Astrocyte (in vitro differentiated cells and primary cell): ENCODE measurements around the gene ARNT2.

Experiments used
- EZH2 ChIP-seq: IDR thresholded peaks from 2 replicates; pipeline ENCODE4 v1.6.1; 2012; ENCODE audit warnings: mild to moderate bottlenecking, low read length, inconsistent platforms; ENCODE audit not compliant: insufficient read depth
- TF ChIP-seq, protein P1 (sequence below): IDR thresholded peaks from 2 replicates; pipeline ENCODE4 v1.5.1; 2011; ENCODE audit warnings: low read depth, mild to moderate bottlenecking, inconsistent platforms, low read length, moderate library complexity; ENCODE audit not compliant: insufficient read depth

DNA sequence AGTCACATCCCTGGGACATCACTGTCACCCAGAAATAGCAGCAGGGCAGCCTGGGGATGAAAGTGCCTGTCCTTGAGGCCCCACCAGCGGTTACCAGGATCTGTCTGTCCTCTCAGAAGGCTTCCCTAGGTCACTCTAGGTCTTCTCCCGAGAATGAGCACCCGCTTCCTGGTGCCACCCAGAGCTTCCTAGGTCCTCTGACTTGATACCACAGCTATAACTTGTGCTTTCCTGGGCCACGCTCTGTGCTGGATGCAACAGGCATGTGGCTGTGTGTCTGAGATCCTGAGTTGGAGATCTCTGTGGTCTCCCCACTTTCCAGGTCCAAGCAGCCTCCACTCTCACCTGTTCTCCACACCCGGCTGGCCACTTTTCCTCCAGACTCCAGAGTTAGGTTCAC is 25.8 kb downstream of the ARNT2 start:
- TF ChIP-seq, protein P1, sequence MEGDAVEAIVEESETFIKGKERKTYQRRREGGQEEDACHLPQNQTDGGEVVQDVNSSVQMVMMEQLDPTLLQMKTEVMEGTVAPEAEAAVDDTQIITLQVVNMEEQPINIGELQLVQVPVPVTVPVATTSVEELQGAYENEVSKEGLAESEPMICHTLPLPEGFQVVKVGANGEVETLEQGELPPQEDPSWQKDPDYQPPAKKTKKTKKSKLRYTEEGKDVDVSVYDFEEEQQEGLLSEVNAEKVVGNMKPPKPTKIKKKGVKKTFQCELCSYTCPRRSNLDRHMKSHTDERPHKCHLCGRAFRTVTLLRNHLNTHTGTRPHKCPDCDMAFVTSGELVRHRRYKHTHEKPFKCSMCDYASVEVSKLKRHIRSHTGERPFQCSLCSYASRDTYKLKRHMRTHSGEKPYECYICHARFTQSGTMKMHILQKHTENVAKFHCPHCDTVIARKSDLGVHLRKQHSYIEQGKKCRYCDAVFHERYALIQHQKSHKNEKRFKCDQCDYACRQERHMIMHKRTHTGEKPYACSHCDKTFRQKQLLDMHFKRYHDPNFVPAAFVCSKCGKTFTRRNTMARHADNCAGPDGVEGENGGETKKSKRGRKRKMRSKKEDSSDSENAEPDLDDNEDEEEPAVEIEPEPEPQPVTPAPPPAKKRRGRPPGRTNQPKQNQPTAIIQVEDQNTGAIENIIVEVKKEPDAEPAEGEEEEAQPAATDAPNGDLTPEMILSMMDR: no peak
- no peak for TF ChIP-seq EZH2
